Astrocyte (in vitro differentiated cells and primary cell): ENCODE data around the gene SLC25A21.

Experiments used
- CTCF ChIP-seq: IDR thresholded peaks from 2 replicates; pipeline ENCODE4 v1.5.1; 2011; ENCODE audit warnings: low read depth, mild to moderate bottlenecking, inconsistent platforms, low read length, moderate library complexity; ENCODE audit not compliant: insufficient read depth
- EZH2 ChIP-seq: IDR thresholded peaks from 2 replicates; pipeline ENCODE4 v1.6.1; 2012; ENCODE audit warnings: mild to moderate bottlenecking, low read length, inconsistent platforms; ENCODE audit not compliant: insufficient read depth

GRCh38 chr14:36820901-36821300 is 351.5 kb downstream of the SLC25A21 start:
- no peak for TF ChIP-seq CTCF
- TF ChIP-seq EZH2, result no peak
